ENCODE data around the gene CLEC18A. TPM values are rescaled to one million over a fixed set of nuclear protein-coding genes. Genes with fewer than 3 reads are reported as not detected.
"Not testable (repeated sequence)": the region's sequence is repeated elsewhere in the genome, so short reads cannot be mapped to it uniquely, and the experiment has no call there.

CLEC18A gene
- polyA plus RNA-seq (2011; rRNA removed), result not detected in 2 replicates
- polyA plus RNA-seq (2012; cell fraction: cytosol; rRNA removed), result 0.08 and 0.12 TPM in 2 replicates
- polyA plus RNA-seq (2012; cell fraction: nucleus; rRNA removed), result 0.90 and 1.2 TPM in 2 replicates
- 0.23 to 0.33 TPM (median 0.25 TPM) in 3 replicates for polyA plus RNA-seq (2017; fragmentation: RNase III; extraction: RNeasy Plus Mini Kit Qiagen cat#74134 plus additional on column Dnase treatment)
- 0.49 and 0.87 TPM in 2 replicates for polyA minus RNA-seq (2011; rRNA and poly(A)+ RNA removed)

DNA sequence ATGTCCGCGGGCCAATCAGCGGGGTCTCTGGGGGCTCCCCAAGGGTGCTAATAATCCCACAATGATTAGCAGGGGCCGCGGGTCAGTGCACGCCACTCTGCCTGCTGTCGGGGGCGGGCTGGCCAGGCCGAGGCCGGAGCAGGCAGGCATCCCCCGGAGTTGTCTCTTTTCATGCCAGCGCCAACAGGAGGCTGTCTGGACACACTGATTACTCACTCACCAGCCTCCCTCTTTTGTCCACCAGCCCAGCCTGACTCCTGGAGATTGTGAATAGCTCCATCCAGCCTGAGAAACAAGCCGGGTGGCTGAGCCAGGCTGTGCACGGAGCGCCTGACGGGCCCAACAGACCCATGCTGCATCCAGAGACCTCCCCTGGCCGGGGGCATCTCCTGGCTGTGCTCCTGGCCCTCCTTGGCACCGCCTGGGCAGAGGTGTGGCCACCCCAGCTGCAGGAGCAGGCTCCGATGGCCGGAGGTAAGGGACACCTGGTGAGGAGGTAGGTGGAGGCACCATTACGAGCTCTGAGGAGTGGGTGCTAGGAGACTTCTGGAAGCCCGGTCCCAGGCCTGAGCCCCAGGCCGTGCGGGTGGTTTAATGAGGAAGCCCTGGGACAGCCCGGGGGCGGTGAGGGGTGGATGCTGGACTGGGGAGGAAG is at the start of gene CLEC18A:
CLEC18A (plus strand) TSS at position 318 of the 655 bp plus-strand sequence; CDS start at position 351, 33 bp downstream.
- H3K4me1 ChIP-seq; H3K4me2 ChIP-seq; H3K4me3 ChIP-seq; H3K27ac ChIP-seq; FAIRE-seq; DNase-seq (ENCODE audit: low read depth in 1 of 2, low spot score in 1 of 2); H3K9me3 ChIP-seq; CTCF ChIA-PET; POLR2A ChIA-PET: not testable (repeated sequence)
- ATAC-seq, result peak; percentile 83 to 89
- 73% methylated on average over 3 of the region's 26 CpGs for WGBS (ENCODE audit: missing lambda C conversion rate)

DNA sequence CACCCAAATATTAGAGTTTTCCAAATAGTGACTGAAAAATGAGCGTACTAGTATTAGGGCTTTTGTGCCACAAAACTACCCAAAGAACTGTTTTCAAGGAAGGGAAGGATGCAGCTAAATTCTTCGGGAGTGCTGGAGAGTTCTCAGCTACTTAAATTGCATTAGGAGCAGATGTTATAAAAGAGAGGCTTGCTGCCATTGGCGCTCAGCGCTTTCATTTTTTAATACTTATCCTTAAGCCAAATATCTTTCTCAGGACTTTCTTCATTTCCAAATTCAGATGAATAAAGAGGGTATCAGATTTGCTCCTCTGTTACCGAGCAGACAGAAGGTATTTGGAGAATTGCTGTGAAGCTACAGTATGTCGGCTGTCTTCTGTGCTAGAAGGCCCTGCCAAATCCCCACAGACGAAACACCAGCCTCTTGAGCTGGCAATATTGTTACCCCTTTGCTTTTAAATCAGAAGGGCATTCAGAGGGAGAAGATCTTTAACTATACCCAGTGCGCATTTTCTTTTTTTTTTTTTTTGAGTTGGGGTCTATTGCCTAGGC is 47.2 kb upstream of the CLEC18A start:
- TF ChIP-seq, protein P1, sequence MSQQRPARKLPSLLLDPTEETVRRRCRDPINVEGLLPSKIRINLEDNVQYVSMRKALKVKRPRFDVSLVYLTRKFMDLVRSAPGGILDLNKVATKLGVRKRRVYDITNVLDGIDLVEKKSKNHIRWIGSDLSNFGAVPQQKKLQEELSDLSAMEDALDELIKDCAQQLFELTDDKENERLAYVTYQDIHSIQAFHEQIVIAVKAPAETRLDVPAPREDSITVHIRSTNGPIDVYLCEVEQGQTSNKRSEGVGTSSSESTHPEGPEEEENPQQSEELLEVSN (IDR thresholded peaks at IDR 0.05; ENCODE audit: borderline replicate concordance, low read depth), result no peak
- no peak for TF ChIP-seq GATA3 (IDR thresholded peaks at IDR 0.05; ENCODE audit: borderline replicate concordance)
- no peak for TF ChIP-seq FOXS1 (CRISPR knock-in tag; IDR thresholded peaks at IDR 0.05)
- TF ChIP-seq, protein P2, sequence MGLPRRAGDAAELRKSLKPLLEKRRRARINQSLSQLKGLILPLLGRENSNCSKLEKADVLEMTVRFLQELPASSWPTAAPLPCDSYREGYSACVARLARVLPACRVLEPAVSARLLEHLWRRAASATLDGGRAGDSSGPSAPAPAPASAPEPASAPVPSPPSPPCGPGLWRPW (IDR thresholded peaks at IDR 0.05), result no peak
- TF ChIP-seq SMC3 (IDR thresholded peaks at IDR 0.05), result no peak
- no peak for TF ChIP-seq HOXB5 (CRISPR knock-in tag; IDR thresholded peaks at IDR 0.05)
- TF ChIP-seq, protein P3, sequence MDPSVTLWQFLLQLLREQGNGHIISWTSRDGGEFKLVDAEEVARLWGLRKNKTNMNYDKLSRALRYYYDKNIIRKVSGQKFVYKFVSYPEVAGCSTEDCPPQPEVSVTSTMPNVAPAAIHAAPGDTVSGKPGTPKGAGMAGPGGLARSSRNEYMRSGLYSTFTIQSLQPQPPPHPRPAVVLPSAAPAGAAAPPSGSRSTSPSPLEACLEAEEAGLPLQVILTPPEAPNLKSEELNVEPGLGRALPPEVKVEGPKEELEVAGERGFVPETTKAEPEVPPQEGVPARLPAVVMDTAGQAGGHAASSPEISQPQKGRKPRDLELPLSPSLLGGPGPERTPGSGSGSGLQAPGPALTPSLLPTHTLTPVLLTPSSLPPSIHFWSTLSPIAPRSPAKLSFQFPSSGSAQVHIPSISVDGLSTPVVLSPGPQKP (IDR thresholded peaks at IDR 0.05; ENCODE audit: low read depth, low read length), result no peak
- no peak for TF ChIP-seq HOXB13 (CRISPR knock-in tag; IDR thresholded peaks at IDR 0.05; ENCODE audit: low read depth)
- no peak for TF ChIP-seq TP53 (CRISPR knock-in tag; IDR thresholded peaks at IDR 0.05)
- TF ChIP-seq ZFP36 (IDR thresholded peaks at IDR 0.05; ENCODE audit: borderline replicate concordance, partially characterized antibody), result no peak
- no peak for TF ChIP-seq CEBPB (IDR thresholded peaks at IDR 0.05)
- no peak for TF ChIP-seq MAFK (IDR thresholded peaks at IDR 0.05; ENCODE audit: partially characterized antibody)
- TF ChIP-seq EHF (CRISPR knock-in tag; IDR thresholded peaks at IDR 0.05), result no peak
- TF ChIP-seq ZC3H11A (IDR thresholded peaks at IDR 0.05), result no peak
- ChIA-PET CTCF (interaction anchor here (0.8 to 4.9 kb wide), 3 partner anchors 9 to 33 kb away, joined by 3 to 15 read pairs (median 6); no protein-coding TSS in a partner anchor), POLR2A (no interaction called here)
- no peak for ATAC-seq
- Histone ChIP-seq H3K27ac (no peak overlapping the region), H3K4me3 (no peak overlapping the region), H3K4me2 (no peak overlapping the region), H3K9me3 (no peaks in the 10 kb centered on the region), H3K4me1 (no peaks in the 10 kb centered on the region)
- FAIRE-seq, result no peak
- DNase-seq (ENCODE audit: low read depth in 1 of 2, low spot score in 1 of 2), result no peak
- 94% methylated on average over 8 of the region's 8 CpGs for WGBS (ENCODE audit: missing lambda C conversion rate)

DNA sequence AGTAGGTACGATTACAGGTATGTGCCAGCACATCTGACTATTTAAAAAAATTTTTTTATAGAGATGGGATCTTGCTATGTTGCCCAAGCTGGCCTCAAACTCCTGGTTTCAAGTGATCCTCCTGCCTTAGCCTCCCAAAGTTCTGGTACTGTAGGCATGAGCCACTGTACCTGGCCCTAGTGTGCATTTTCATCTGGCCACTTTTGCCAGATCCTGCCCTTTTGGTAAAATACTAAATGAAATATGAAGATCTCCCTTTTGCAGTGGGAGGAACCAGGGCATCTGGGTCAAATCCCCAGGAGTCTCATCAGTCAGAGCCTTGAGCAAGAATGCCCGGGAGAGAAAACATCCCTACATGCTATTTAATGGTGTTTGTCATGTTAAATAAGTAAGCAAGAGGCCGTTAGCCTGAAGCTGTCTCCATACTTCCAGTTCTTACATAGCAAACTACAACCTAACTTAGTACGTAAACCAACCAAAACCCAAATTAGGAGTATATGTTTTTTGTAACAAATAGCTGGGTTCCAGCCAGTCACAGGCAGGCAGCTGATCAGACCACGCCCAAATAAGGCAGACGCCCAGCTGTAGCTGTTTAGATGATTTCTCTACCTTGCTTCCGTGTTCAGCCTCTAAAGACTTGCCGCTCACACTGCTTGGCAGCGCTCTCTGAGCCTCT is 46.5 kb upstream of the CLEC18A start:
- Histone ChIP-seq H3K9me3 (no peaks in the 10 kb centered on the region), H3K4me1 (no peaks in the 10 kb centered on the region), H3K27ac (no peak overlapping the region), H3K4me3 (no peak overlapping the region), H3K4me2 (no peak overlapping the region)
- DNase-seq (ENCODE audit: low read depth in 1 of 2, low spot score in 1 of 2), result no peak
- ChIA-PET CTCF (interaction anchor here (0.7 to 4.9 kb wide), 5 partner anchors 10 to 45 kb away, joined by 3 to 15 read pairs (median 3); no protein-coding TSS in a partner anchor), POLR2A (no interaction called here)
- WGBS (ENCODE audit: missing lambda C conversion rate), result 82% methylated on average over 9 of the region's 9 CpGs
- FAIRE-seq, result no peak
- no peak for TF ChIP-seq BHLHE40 (IDR thresholded peaks at IDR 0.05; ENCODE audit: low read depth, low read length)
- no peak for TF ChIP-seq FOSL2 (IDR thresholded peaks at IDR 0.05)
- no peak for TF ChIP-seq FOSL2 (CRISPR knock-in tag; IDR thresholded peaks at IDR 0.05)
- TF ChIP-seq TFCP2L1 (CRISPR knock-in tag; IDR thresholded peaks at IDR 0.05), result no peak
- no peak for TF ChIP-seq RARB (CRISPR knock-in tag; IDR thresholded peaks at IDR 0.05)
- no peak for TF ChIP-seq RFX5 (IDR thresholded peaks at IDR 0.05)
- TF ChIP-seq HDAC2 (IDR thresholded peaks at IDR 0.05), result no peak
- TF ChIP-seq, protein P4, sequence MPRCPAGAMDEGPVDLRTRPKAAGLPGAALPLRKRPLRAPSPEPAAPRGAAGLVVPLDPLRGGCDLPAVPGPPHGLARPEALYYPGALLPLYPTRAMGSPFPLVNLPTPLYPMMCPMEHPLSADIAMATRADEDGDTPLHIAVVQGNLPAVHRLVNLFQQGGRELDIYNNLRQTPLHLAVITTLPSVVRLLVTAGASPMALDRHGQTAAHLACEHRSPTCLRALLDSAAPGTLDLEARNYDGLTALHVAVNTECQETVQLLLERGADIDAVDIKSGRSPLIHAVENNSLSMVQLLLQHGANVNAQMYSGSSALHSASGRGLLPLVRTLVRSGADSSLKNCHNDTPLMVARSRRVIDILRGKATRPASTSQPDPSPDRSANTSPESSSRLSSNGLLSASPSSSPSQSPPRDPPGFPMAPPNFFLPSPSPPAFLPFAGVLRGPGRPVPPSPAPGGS (IDR thresholded peaks at IDR 0.05), result no peak
- TF ChIP-seq, protein P5, sequence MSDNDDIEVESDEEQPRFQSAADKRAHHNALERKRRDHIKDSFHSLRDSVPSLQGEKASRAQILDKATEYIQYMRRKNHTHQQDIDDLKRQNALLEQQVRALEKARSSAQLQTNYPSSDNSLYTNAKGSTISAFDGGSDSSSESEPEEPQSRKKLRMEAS (IDR thresholded peaks at IDR 0.05), result no peak
- no peak for TF ChIP-seq RAD21 (conservative IDR thresholded peaks at IDR 0.05 in 1 of 2, IDR thresholded peaks at IDR 0.05 in 1 of 2)
- no peak for TF ChIP-seq POLR2AphosphoS2 (conservative IDR thresholded peaks at IDR 0.05; ENCODE audit: low read length)
- TF ChIP-seq ZNF302 (CRISPR knock-in tag; IDR thresholded peaks at IDR 0.05), result no peak
- TF ChIP-seq CEBPB (IDR thresholded peaks at IDR 0.05), result no peak
- ATAC-seq, result no peak
